DMS153 treated with DMSO at 0.1 percent for 48 hours (cell line): ENCODE measurements around the gene KLHL7.
"Not testable (repeated sequence)": the region's sequence is repeated elsewhere in the genome, so short reads cannot be mapped to it uniquely, and the experiment has no call there.

Experiments used
- DNase-seq: peaks from one replicate; lab custom pipeline; 2025; ENCODE audit not compliant: unreplicated experiment; lab: John Stamatoyannopoulos, UW

The KLHL7 gene

GRCh38 chr7:23106823-23107663, 1.5 kb downstream of the KLHL7 start:
- DNase-seq: no peak

- no peak for DNase-seq
Measured at GRCh38 chr7:23107781-23108180, 2.2 kb downstream of the KLHL7 start.

DNA sequence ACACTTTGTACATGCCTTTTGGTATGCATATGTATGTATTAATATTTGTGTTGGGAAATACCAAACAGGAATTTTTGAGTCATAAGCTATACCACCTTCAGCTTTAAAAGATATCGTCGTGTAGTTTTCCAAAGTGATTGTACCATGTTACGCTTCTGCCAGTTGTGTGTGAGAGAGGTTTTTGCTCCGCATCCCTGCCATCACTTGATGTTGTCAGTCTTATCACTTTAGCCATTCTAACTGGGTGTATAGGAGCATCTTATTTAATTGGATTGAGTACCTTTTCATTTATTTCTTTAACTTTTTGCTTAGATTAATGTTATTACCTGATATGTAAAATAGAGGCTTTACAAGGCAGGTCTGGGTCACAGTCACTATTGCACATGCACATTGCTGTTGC, 3.4 kb downstream of the KLHL7 start:
- no peak for DNase-seq

DNA sequence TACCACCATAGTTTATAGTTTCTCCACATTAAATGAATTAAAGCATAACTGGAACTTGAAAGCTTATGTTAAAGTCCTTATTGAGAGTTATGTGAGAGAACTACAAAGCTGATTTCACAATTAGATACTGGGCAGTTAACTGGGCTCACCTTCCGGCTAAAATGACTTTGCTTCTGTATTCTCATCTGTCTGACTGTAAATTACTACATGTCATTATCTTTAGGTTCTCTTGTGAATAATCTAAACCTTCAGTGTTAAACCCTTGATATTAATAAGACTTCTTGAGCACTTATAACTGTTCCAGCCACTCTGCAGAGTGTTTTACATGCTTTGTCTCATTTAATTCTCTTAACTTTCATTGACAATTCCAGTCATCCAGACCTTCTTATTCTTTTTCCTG, 3.9 kb downstream of the KLHL7 start:
- DNase-seq: no peak

DNA sequence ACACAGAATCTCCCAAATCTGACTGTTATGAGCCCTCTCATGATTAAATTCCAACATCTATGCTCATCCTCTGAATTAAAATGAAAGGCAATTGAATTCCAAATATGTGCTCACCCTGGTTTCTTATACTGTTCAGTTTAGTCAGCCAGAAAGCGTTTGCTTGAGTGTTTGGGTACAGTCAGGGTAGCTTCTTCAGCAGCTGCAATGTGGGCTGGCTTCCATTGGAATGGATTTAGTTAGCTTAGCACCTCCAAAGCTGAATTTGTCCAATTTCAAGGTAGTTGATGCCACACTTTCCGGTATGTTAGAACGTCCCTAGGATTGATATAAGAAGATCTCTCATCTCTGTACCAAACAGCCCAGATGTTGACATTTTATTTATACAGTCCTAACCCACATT, 9.3 kb downstream of the KLHL7 start:
- DNase-seq: no peak

GRCh38 chr7:23115991-23116390, 10.4 kb downstream of the KLHL7 start:
- DNase-seq: no peak

GRCh38 chr7:23117841-23118240, 12.3 kb downstream of the KLHL7 start:
- DNase-seq: no peak

GRCh38 chr7:23120106-23120505, 14.5 kb downstream of the KLHL7 start:
- DNase-seq: no peak

DNA sequence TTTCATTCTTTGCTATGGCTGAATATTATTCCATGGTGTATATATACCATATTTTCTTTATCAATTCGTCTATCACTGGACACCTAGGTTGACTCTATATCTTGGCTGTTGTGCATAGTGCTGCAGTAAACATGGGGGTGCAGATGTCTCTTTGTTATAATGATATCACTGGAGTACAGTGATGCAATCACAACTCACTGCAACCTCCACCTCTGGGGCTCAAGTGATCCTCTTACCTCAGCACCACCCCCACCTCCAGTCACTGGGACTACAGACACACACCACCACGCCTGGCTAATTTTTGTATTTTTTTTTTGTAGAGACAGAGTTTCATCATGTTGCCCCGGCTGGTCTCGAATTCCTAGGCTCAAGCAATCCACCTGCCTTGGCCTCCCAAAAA, 15.6 kb downstream of the KLHL7 start:
- no peak for DNase-seq

GRCh38 chr7:23123007-23123406, 17.4 kb downstream of the KLHL7 start:
- DNase-seq: no peak

DNA sequence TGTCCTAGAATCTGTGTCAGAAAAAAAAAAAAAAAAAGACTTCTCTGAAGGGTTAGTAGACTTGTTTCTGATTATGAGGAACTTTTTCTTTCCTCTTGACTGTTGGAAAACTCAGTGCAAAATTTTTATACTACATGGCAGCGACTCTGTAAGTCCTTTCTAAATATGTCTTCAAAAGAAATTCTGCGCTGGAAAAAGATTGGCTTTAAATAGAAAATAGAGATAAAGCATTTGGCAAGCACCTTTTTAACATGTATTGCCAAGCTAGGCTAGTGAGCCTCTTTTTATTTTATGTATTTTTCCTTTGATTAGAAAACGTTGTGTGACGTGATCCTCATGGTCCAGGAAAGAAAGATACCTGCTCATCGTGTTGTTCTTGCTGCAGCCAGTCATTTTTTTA, 17.9 kb downstream of the KLHL7 start:
- DNase-seq: no peak

- DNase-seq: no peak
Measured at GRCh38 chr7:23129036-23129435, 23.5 kb downstream of the KLHL7 start.

DNA sequence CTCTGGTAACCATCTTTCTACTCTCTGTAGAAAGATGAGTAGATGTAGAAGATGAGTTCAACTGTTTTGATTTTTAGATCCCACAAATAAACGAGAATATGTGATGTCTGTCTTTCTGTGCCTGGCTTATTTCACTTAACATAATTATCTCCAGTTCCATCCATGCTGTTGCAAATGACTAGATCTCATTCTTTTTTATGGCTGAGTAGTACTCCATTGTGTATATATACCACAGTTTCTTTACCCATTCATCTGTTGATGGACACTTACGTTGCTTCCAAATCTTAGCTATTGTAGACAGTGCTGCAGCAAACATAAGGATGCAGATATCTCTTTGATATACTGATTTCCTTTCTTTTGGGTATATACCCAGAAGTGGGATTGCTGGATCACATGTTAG, 26.2 kb downstream of the KLHL7 start:
- DNase-seq: not testable (repeated sequence)

DNA sequence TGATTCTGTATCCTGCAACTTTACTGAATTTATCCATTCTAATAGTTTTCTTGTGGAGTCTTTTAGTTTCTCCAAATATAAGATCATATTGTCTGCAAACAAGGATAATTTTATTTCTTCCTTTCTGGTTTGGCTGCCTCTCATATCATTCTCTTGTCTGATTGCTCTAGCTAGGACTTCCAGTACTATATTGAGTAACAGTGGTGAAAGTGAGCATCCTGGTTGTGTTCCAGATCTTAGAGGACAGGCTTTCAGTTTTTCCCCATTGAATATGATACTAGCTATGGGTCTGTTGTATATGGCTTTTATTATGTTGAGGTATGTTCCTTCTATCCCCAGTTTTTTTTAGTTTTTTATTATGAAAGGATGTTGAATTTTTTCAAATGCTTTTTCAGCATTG, 28.2 kb downstream of the KLHL7 start:
- no peak for DNase-seq

DNA sequence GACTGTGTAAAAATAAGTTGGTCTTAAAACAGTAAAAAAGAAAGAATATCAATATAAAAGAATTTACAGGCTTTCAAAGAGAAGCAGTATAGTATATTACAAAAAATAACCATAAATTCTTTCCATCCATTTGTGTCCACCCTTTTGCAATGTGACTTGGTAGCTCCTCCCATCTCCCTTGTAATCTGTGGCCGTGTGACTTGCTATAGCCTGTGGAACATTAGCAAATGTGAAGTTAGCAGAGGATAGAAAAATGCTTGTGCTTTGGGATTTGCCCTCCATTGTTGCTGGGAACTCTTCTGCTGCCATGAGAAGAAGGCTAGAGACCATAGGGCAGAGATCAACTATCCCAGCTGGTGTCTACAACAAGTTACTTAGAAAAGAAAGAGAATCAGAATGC, 30.2 kb downstream of the KLHL7 start:
- DNase-seq: no peak

- no peak for DNase-seq
Measured at GRCh38 chr7:23136216-23136615, 30.6 kb downstream of the KLHL7 start.

DNA sequence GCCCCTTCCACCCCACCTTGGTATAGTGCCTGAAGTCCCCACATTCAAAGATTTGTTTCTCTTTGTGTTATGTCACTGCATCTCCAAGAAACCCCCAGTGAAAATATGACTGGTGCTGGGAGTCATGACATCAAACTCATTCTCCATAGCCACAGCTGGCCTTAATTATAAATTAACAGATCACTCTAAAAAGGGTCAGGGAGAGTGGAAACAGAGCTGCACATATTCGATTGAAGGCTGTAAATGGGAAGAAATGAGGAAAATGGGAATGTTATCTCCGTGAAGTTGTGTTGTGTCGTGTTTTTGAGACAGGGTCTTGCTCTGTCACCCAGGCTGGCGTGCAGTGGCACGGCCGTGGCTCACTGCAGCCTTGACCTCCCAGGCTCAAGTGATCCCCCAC, 52.1 kb downstream of the KLHL7 start:
- no peak for DNase-seq

DNA sequence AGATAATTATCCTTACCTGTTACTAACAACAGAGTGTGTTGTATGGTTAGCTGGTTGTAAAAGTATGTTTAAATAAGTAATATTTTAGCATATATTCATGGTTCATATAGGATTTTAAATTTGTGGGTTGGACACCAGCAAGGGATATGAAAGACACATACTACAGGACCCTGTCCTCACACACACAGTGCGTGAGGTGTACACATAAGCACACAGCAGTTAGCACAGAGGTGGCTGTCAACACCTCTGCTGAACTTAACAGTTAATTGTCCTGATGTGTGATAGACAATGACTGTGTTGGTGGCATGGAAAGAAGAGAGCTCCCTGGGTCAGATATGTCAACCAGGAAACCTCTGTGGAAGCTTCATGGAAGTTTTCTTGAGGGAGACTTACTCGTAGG, 53.0 kb downstream of the KLHL7 start:
- no peak for DNase-seq

DNA sequence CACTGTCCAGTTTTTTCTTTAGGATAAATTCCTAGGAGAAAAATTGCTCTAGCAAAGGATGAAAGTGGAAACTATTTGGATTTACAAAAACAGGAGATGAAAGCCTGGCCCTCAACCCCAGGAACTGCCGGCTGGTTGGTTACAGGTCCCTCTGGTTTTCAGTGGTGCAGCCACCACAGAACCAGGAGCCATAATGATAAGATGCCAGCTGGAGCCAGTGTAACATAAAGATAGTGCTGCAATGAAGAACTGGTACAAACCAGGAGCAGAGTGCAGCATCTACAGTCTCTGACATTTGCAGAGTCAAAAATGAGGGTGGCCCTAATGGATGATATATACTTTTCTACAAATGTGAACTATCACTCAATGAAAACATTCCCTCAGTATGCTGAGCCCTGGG, 55.9 kb downstream of the KLHL7 start:
- no peak for DNase-seq

GRCh38 chr7:23164846-23165245, 59.3 kb downstream of the KLHL7 start:
- no peak for DNase-seq

- DNase-seq: no peak
Measured at GRCh38 chr7:23165316-23165715, 59.7 kb downstream of the KLHL7 start.

DNA sequence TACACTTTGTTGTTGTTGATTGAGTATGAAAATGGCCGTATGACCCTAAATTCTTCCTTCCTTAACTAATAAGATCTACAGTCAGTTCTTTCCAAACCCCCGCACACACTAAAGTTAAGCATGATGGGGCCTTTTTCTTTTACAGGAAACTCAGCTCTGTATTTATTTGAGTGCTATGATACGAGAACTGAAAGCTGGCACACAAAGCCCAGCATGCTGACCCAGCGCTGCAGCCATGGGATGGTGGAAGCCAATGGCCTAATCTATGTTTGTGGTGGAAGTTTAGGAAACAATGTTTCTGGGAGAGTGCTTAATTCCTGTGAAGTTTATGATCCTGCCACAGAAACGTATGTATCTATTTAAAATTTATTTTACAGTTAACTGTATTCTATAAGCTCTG, 62.1 kb downstream of the KLHL7 start:
- no peak for DNase-seq
